Testis (tissue), 3 donors: ENCODE data around the gene TM4SF4. TPM values are rescaled to one million over a fixed set of nuclear protein-coding genes. Genes with fewer than 3 reads are reported as not detected.

Experiments
- DNase-seq: peaks from one replicate; pipeline ENCODE4 v3.0.0-alpha.2; 2019
- H3K27ac ChIP-seq, 2 donors: fragments of 200-600 bp; sonication (generic); one replicate each; pipeline ENCODE4 v1.5.1; 2019
- H3K27me3 ChIP-seq: fragments of 200-600 bp; sonication (generic); one replicate; pipeline ENCODE4 v1.5.1; 2019
- H3K36me3 ChIP-seq: fragments of 200-600 bp; sonication (generic); one replicate; pipeline ENCODE4 v1.5.1; 2017; ENCODE audit warnings: low read depth; ENCODE audit errors: missing control alignments
- H3K4me1 ChIP-seq: fragments of 200-600 bp; sonication (generic); one replicate; pipeline ENCODE4 v1.5.1; 2019
- H3K4me3 ChIP-seq, 2 donors: fragments of 200-600 bp; sonication (generic); one replicate each; pipeline ENCODE4 v1.5.1; 2017 to 2019
- H3K9me3 ChIP-seq: fragments of 200-600 bp; sonication (generic); one replicate; pipeline ENCODE4 v1.5.1; 2017
- POLR2A ChIP-seq: fragments of 450-650 bp; IDR thresholded peaks from one replicate; pipeline ENCODE4 v1.6.1; 2017; ENCODE audit warnings: antibody characterized with exemption, mild to moderate bottlenecking, moderate library complexity
- WGBS, 2 donors: methylation state at CpG; one replicate each; pipeline ENCODE4 v1.1.5; 2018; 5-methylcytosine and 5-hydroxymethylcytosine counted together
- intact Hi-C: fragments of 100-400 bp; cut with DNase I; formaldehyde crosslinking; loops from one replicate; pipeline ENCODE4 v1.15.1; 2023; ENCODE audit warnings: low total_unique reads
- polyA plus RNA-seq: library from polyadenylated mRNA; stranded (reverse); fragments of 350-450 nt; fragmentation: Illumina TruSeq; extraction: RNeasy Lipid Tissue Mini Kit (QIAGEN cat#74804); gene quantifications from one replicate; pipeline ENCODE4 v1.2.3, GENCODE V29; 2014; ENCODE audit warnings: low read depth, low replicate concordance; ENCODE audit not compliant: insufficient read depth
- total RNA-seq, 2 donors: library from RNA; depleted of rRNA; stranded (reverse); fragments of >200 nt; gene quantifications; one replicate each; pipeline ENCODE4 v1.2.3, GENCODE V29; 2016
- TF ChIP-seq, protein P1 (sequence below), 3 experiments: fragments of 450-650 bp in 2 of 3; fragments of 200-600 bp in 1 of 3; sonication (generic) in 1 of 3; IDR thresholded peaks; one replicate each; pipeline ENCODE4 v1.5.1; 2016 to 2019; ENCODE audit warnings: antibody characterized with exemption in 3 of 3, mild to moderate bottlenecking in 2 of 3, moderate library complexity in 1 of 3

The TM4SF4 gene
- total and polyA plus RNA-seq, 3 donors from 2014 or later = 0.12 to 1.4 (median 0.39) TPM

DNA sequence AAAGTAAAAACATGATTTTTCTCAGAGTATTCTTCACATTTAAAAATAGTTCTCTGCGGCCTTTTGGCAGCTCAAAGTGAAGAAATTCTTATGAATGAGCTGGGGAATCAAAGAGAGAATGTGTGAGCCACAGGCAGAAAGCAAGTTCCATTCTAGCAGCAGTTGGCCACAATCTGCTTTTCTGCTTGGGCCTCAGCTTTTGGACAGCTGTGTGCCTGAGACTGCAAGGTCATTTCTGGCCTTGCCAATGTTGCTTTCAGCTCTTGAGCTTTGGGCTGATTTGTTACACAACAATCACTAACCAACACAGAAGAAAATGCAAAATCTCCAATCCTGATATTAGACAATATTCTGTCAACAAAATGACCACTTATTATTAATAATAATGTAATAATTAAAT, 14.4 kb upstream of the TM4SF4 start:
- H3K27ac ChIP-seq = peak overlapping the region in 1 of 2 donors; percentile 56
- H3K4me1 ChIP-seq = peaks cover 10% of the 10 kb centered on the region
- H3K4me3 ChIP-seq = no peak overlapping the region
- intact Hi-C loops = no loop called here
- peak; percentile 65 for DNase-seq
- no peaks in the 10 kb centered on the region for H3K36me3 ChIP-seq
- H3K27me3 ChIP-seq = no peaks in the 10 kb centered on the region
- H3K9me3 ChIP-seq = no peaks in the 10 kb centered on the region
- no peak for TF ChIP-seq POLR2A
- TF ChIP-seq, protein P1, sequence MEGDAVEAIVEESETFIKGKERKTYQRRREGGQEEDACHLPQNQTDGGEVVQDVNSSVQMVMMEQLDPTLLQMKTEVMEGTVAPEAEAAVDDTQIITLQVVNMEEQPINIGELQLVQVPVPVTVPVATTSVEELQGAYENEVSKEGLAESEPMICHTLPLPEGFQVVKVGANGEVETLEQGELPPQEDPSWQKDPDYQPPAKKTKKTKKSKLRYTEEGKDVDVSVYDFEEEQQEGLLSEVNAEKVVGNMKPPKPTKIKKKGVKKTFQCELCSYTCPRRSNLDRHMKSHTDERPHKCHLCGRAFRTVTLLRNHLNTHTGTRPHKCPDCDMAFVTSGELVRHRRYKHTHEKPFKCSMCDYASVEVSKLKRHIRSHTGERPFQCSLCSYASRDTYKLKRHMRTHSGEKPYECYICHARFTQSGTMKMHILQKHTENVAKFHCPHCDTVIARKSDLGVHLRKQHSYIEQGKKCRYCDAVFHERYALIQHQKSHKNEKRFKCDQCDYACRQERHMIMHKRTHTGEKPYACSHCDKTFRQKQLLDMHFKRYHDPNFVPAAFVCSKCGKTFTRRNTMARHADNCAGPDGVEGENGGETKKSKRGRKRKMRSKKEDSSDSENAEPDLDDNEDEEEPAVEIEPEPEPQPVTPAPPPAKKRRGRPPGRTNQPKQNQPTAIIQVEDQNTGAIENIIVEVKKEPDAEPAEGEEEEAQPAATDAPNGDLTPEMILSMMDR (IDR thresholded peaks at IDR 0.05) = no peak
- WGBS, 2 donors = 44 to 45% methylated on average over 1 of the region's 1 CpG

DNA sequence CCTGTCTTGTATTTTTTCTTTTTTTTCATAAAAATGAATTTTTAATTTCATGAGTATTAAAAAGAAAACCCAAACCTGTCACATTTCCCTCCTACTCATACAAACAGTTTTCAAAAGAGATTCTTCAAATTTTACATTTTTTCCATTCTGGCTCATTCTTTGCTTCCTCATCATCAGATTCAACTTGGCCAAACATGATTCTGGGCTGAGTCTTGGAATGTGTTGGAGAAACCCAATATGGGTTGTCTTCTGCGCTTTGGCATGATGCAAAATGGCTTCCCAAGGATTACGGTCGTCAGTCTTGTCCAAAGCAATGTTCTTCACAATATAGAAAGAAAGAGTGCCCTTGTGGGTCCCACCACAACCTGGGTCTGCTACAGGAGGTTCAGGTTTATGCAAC, 12.4 kb upstream of the TM4SF4 start:
- DNase-seq = no peak
- Histone ChIP-seq H3K4me3 (no peak overlapping the region), H3K36me3 (no peaks in the 10 kb centered on the region), H3K27me3 (no peaks in the 10 kb centered on the region), H3K27ac (no peak overlapping the region), H3K9me3 (no peaks in the 10 kb centered on the region), H3K4me1 (peaks cover 15% of the 10 kb centered on the region)
- 91 to 92% methylated on average over 3 of the region's 3 CpGs for WGBS, 2 donors
- no peak for TF ChIP-seq POLR2A
- TF ChIP-seq, protein P1 (IDR thresholded peaks at IDR 0.05) = no peak
- intact Hi-C loops = no loop called here

DNA sequence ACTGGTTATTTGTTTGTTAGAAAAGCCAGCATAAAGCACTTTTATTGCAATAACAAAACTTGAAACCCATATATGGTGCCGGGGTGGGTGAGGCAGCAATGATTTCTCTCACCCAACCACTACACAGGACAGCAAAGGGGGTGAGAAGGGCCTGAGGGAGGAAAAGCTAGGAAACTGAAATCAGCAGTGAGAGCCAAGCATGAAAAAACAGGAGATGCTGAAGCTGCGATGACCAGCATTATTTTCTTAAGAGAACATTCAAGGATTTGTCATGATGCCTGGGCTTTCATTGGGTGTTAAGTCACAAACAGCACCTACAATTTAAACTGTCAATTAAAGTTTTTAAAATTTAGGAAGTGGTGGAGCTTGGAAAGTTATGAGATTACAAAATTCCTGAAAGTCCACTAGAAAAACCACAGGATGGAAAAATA, 11.9 kb upstream of the TM4SF4 start:
- WGBS, 2 donors = 64 to 65% methylated on average over 2 of the region's 2 CpGs
- H3K4me1 ChIP-seq = peaks cover 15% of the 10 kb centered on the region
- H3K27me3 ChIP-seq = no peaks in the 10 kb centered on the region
- no peaks in the 10 kb centered on the region for H3K9me3 ChIP-seq
- DNase-seq = no peak
- TF ChIP-seq POLR2A = no peak
- TF ChIP-seq, protein P1 (IDR thresholded peaks at IDR 0.05) = no peak
- no peaks in the 10 kb centered on the region for H3K36me3 ChIP-seq
- H3K27ac ChIP-seq = no peak overlapping the region
- intact Hi-C loops = no loop called here
- H3K4me3 ChIP-seq = no peak overlapping the region

DNA sequence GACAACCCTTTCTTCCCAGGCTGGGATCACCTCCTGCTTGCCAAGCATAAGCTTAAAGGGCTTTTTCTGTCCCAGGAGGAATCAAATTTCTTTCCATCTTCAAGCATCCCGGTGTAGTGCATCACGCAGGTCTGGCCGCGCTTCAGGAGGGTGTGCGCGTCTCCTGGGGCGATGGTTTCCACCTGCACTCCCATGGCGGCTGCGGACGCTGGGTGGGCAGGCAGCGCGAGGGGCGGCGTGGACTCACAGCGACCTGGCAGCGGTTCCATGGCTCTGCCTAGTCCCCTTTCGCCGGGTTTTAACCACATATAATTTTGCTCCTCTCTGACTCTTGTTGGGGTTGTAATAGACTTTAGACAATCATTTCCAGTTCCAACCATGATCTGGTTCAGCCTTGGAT, 10.6 kb upstream of the TM4SF4 start:
- intact Hi-C loops = no loop called here
- Histone ChIP-seq H3K4me1 (peaks cover 15% of the 10 kb centered on the region), H3K9me3 (no peaks in the 10 kb centered on the region), H3K36me3 (no peaks in the 10 kb centered on the region), H3K27ac (no peak overlapping the region), H3K27me3 (no peaks in the 10 kb centered on the region), H3K4me3 (no peak overlapping the region)
- no peak for TF ChIP-seq POLR2A
- TF ChIP-seq, protein P1 (IDR thresholded peaks at IDR 0.05) = no peak
- DNase-seq = no peak
- WGBS, 2 donors = 71 to 89% methylated on average over 18 of the region's 18 CpGs

DNA sequence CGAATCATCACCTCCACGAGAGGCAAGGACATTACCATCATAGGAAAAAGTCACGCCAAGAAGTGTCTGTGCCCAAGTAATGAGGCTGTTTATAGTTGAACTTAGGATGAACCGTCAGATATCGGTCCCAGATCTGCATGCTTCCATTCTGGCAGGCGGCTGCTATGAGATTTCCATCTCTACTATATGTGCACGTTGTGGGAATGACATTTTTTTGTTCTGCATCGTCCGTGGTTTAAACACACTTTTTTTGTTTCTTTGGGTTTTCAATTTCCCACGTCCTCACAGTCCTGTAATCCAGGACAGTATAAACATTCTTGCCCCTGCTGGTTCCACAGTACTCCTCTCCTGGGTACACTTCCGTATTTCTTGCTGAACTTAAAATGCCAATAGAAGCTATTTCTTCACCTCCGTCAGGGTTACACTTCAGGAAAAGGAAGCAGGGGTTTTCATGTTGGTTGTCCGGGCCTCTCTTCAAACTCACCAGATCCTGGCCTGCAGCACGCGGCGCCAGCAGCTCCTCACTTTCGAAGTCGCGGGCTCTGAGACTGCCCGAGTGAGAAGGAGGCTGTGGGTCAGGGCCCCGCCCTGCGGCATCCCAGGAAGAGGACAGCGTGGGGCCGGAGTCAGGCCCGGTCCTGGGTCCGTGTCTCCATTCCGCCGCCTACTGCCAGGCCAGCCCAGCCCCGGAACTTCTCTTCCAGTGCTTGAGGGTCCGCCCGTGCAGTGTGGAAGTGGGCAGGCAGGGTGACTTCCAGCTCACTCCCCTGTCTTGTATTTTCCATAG, 9.8 kb upstream of the TM4SF4 start:
- H3K4me1 ChIP-seq = peaks cover 12% of the 10 kb centered on the region
- no peaks in the 10 kb centered on the region for H3K9me3 ChIP-seq
- H3K27me3 ChIP-seq = no peaks in the 10 kb centered on the region
- H3K4me3 ChIP-seq = no peak overlapping the region
- H3K27ac ChIP-seq = peak overlapping the region in 1 of 2 donors; percentile 47
- no peaks in the 10 kb centered on the region for H3K36me3 ChIP-seq
- TF ChIP-seq POLR2A = no peak
- TF ChIP-seq, protein P1 (IDR thresholded peaks at IDR 0.05) = no peak
- DNase-seq = peak; percentile 20
- intact Hi-C loops = no loop called here
- 47 to 74% methylated on average over 31 of the region's 31 CpGs for WGBS, 2 donors
